ENCODE measurements around the gene AKAP13.

AKAP13 gene

DNA sequence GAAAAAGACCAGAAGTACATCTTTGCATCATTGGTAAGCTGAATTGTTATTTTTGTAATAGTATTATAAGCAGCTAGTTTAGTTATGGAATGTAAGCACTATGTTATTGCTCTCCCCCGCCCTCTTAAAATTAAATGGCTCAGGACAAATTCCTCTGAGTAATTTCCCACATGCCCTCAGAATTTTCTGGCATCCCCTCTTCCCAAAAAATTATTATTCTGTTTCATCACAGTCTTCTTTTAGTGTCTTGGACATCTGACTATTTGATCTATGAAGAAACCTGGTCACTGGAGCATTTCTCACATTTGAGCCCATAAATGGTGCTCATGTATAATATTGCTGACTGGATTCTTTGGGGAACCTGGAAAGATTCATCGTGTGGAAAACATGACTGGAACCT lies 346.1 kb downstream of the AKAP13 start:
- DNase-seq (ENCODE audit: low spot score), result no peak
- TF ChIP-seq, protein P1, sequence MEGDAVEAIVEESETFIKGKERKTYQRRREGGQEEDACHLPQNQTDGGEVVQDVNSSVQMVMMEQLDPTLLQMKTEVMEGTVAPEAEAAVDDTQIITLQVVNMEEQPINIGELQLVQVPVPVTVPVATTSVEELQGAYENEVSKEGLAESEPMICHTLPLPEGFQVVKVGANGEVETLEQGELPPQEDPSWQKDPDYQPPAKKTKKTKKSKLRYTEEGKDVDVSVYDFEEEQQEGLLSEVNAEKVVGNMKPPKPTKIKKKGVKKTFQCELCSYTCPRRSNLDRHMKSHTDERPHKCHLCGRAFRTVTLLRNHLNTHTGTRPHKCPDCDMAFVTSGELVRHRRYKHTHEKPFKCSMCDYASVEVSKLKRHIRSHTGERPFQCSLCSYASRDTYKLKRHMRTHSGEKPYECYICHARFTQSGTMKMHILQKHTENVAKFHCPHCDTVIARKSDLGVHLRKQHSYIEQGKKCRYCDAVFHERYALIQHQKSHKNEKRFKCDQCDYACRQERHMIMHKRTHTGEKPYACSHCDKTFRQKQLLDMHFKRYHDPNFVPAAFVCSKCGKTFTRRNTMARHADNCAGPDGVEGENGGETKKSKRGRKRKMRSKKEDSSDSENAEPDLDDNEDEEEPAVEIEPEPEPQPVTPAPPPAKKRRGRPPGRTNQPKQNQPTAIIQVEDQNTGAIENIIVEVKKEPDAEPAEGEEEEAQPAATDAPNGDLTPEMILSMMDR (IDR thresholded peaks at IDR 0.05; ENCODE audit: extremely low read depth, missing control alignments), result no peak

DNA sequence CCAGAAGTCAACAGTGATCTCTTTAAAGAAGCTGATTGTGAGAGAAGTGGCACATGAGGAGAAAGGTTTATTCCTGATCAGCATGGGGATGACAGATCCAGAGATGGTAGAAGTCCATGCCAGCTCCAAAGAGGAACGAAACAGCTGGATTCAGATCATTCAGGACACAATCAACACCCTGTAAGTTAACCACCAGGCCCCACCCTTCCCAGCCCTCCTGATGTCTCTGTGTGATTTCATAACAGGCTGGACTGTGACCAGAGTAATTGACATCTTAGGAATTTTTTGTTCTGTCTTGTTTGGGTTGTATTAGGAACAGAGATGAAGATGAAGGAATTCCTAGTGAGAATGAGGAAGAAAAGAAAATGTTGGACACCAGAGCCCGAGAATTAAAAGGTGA lies 346.7 kb downstream of the AKAP13 start:
- DNase-seq (ENCODE audit: low spot score), result no peak
- TF ChIP-seq, protein P1 (IDR thresholded peaks at IDR 0.05; ENCODE audit: extremely low read depth, missing control alignments), result no peak

DNA sequence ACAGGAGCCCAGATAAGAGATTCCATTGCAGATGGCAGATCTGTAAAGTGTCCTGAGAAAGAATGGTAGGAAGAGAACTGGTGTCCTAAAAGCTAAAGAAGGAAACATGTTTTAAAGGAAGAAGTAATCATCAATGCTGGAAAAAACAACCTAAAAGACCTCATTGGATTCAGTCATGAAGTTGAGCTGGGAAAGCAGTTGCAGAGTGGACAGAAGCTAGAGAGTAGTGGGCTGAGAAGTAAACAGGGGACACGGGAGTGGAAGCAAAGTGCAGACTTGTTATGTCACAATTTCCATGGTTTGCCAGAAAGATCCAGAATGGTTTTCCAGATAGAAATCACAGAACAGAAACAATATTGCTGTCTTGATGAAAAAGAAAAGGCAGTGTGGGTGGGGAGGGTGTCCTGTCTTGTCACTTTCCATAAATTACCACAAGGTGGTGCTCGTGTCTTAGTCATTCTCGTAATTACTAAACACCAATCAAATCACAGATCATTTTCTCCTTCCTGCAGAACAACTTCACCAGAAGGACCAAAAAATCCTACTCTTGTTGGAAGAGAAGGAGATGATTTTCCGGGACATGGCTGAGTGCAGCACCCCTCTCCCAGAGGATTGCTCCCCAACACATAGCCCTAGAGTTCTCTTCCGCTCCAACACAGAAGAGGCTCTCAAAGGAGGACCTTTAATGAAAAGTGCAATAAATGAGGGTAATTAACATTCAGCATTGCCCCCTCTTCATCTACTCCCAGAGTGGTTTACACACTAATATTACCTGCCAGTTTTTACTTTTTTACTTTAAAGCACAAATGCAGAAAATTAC lies 349.8 kb downstream of the AKAP13 start:
- TF ChIP-seq, protein P1 (IDR thresholded peaks at IDR 0.05; ENCODE audit: extremely low read depth, missing control alignments), result no peak
- peak; percentile 71 for DNase-seq (ENCODE audit: low spot score)

DNA sequence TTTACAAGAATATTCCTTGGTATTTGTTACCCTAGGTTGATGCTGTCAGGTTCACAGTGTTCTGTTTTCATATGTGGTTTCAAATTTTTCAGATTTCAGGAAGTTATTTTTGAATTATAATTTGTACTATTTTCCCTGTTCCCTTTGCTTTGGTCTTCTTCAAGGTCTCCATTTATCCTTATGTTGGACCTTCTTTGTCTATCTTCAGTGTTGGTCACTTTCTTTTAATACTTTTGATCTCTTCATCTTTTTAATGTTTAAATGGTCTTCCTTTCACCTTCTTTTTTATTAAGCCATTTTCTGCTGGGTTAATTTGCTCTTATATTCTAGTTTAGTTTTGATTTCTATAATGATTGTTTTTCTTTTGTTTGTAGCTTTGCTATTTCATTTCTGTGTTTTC lies 353.0 kb downstream of the AKAP13 start:
- TF ChIP-seq, protein P1 (IDR thresholded peaks at IDR 0.05; ENCODE audit: extremely low read depth, missing control alignments), result no peak
- DNase-seq (ENCODE audit: low spot score), result no peak

DNA sequence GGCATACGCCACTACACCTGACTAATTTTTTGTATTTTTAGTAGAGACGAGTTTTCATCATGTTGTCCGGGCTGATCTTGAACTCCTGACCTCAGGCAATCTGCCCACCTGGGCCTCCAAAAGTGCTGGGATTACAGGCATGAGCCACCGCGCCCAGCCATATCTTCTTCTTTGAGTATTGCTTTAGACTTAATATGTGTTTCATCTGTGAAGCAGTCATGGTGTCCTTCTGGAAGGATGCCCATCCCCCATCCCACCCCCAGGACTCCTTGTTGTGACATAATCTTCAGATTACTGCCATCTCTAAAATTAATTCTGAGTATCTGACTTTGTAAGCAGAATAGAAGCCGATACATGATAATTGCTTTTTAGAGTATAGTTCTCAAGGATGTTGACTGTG lies 356.7 kb downstream of the AKAP13 start:
- TF ChIP-seq, protein P1 (IDR thresholded peaks at IDR 0.05; ENCODE audit: extremely low read depth, missing control alignments), result no peak
- DNase-seq (ENCODE audit: low spot score), result no peak

DNA sequence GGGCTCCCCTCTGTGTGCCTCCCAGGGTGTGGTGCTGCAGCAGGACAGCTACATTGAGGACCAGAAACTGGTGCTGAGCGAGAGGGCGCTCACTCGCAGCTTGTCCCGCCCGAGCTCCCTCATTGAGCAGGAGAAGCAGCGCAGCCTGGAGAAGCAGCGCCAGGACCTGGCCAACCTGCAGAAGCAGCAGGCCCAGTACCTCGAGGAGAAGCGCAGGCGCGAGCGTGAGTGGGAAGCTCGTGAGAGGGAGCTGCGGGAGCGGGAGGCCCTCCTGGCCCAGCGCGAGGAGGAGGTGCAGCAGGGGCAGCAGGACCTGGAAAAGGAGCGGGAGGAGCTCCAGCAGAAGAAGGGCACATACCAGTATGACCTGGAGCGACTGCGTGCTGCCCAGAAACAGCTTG lies 360.6 kb downstream of the AKAP13 start:
- TF ChIP-seq, protein P1 (IDR thresholded peaks at IDR 0.05; ENCODE audit: extremely low read depth, missing control alignments), result no peak
- DNase-seq (ENCODE audit: low spot score), result no peak

DNA sequence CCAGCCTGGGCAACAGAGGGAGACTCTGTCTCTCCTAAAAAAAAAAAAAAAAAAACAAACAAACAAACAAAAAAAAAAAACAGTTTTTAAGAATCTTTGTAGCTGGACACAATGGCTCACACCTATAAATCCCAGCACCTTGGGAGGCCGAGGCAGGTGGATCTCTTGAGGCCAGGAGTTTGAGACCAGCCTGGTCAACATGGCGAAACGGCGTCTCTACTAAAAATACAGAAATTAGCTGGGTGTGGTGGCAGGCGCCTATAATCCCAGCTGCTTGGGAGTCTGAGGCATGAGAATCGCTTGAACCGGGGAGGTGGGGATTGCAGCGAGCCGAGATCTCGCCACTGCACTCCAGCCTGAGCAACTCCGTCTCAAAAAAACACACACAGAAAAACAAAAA lies 361.3 kb downstream of the AKAP13 start:
- DNase-seq (ENCODE audit: low spot score), result no peak
- TF ChIP-seq, protein P1 (IDR thresholded peaks at IDR 0.05; ENCODE audit: extremely low read depth, missing control alignments), result no peak
